ENCODE results near the gene KIAA0825.
"Not testable (repeated sequence)": the region's sequence is repeated elsewhere in the genome, so short reads cannot be mapped to it uniquely, and the experiment has no call there.

Gene KIAA0825

GRCh38 chr5:94228791-94229190 lies 389.6 kb downstream of the KIAA0825 start:
- DNase-seq, result no peak

- DNase-seq, result no peak
Measured at GRCh38 chr5:94223235-94223634, 395.2 kb downstream of the KIAA0825 start.

GRCh38 chr5:94218374-94218773 lies 400.0 kb downstream of the KIAA0825 start:
- no peak for DNase-seq

GRCh38 chr5:94217745-94218144 lies 400.7 kb downstream of the KIAA0825 start:
- DNase-seq, result no peak

- no peak for DNase-seq
Measured at GRCh38 chr5:94217216-94217615, 401.2 kb downstream of the KIAA0825 start.

GRCh38 chr5:94212476-94212875 lies 405.9 kb downstream of the KIAA0825 start:
- no peak for DNase-seq

GRCh38 chr5:94209774-94210355 lies 408.5 kb downstream of the KIAA0825 start:
- DNase-seq, result no peak

GRCh38 chr5:94209272-94209671 lies 409.1 kb downstream of the KIAA0825 start:
- DNase-seq, result no peak

GRCh38 chr5:94199566-94199965 lies 418.8 kb downstream of the KIAA0825 start:
- DNase-seq, result no peak

GRCh38 chr5:94197970-94198369 lies 420.4 kb downstream of the KIAA0825 start:
- DNase-seq, result no peak

- DNase-seq, result no peak
Measured at GRCh38 chr5:94196953-94197352, 421.5 kb downstream of the KIAA0825 start.

GRCh38 chr5:94192658-94193391 lies 425.6 kb downstream of the KIAA0825 start:
- DNase-seq, result no peak

GRCh38 chr5:94191604-94192003 lies 426.8 kb downstream of the KIAA0825 start:
- DNase-seq, result no peak

- DNase-seq, result no peak
Measured at GRCh38 chr5:94188725-94189124, 429.7 kb downstream of the KIAA0825 start.

GRCh38 chr5:94184870-94185269 lies 433.5 kb downstream of the KIAA0825 start:
- no peak for DNase-seq

- DNase-seq, result peak; percentile 45
Measured at GRCh38 chr5:94181895-94182294, 436.5 kb downstream of the KIAA0825 start.

GRCh38 chr5:94180761-94181160 lies 437.6 kb downstream of the KIAA0825 start:
- DNase-seq, result no peak

- DNase-seq, result no peak
Measured at GRCh38 chr5:94175912-94176311, 442.5 kb downstream of the KIAA0825 start.

- DNase-seq, result no peak
Measured at GRCh38 chr5:94174748-94175411, 443.5 kb downstream of the KIAA0825 start.

GRCh38 chr5:94173100-94173499 lies 445.3 kb downstream of the KIAA0825 start:
- DNase-seq, result no peak

GRCh38 chr5:94171070-94171469 lies 447.3 kb downstream of the KIAA0825 start:
- not testable (repeated sequence) for DNase-seq

GRCh38 chr5:94170158-94170557 lies 448.2 kb downstream of the KIAA0825 start:
- not testable (repeated sequence) for DNase-seq

GRCh38 chr5:94168151-94168550 lies 450.3 kb downstream of the KIAA0825 start:
- DNase-seq, result no peak

- DNase-seq, result no peak
Measured at GRCh38 chr5:94161801-94162200, 456.6 kb downstream of the KIAA0825 start.

Data from NCI-H748 treated with DMSO at 0.1 percent for 48 hours (cell line).